ENCODE data around the gene ASTL. TPM values are rescaled to one million over a fixed set of nuclear protein-coding genes. Genes with fewer than 3 reads are reported as not detected.

ASTL gene
- total RNA-seq, 1 experiment from 2014 or later, result 0.79 TPM

GRCh38 chr2:96091141-96091710 is 47.1 kb downstream of the ASTL start:
- POLR2A ChIA-PET, result interaction anchor here (1.0 kb wide), 1 partner anchor 17 kb away, joined by 3 read pairs; no protein-coding TSS in a partner anchor
- CTCF ChIA-PET, result interaction anchor here (0.6 to 2.1 kb wide), 11 partner anchors 17 to 215 kb away, joined by 3 to 12 read pairs (median 4); partner anchors contain the start of gene ASTL
- Mint-ChIP-seq H3K4me1 (peaks cover 25% of the 10 kb centered on the region), H3K27me3 (ENCODE audit: low read depth) (peaks cover 4% of the 10 kb centered on the region; the same call in 1 of the 2 replicates), H3K27ac (no peak overlapping the region), H3K36me3 (no peaks in the 10 kb centered on the region), H3K9me3 (peaks cover 6% of the 10 kb centered on the region), H3K4me3 (no peak overlapping the region)
- DNase-seq (ENCODE audit: low spot score) (peak; percentile 10), ATAC-seq (no peak; the same call in 1 of the 2 replicates)
- no peak for TF ChIP-seq E2F4 (CRISPR knock-in tag; IDR thresholded peaks at IDR 0.05; ENCODE audit: borderline replicate concordance, low read depth)

- peaks cover 25% of the 10 kb centered on the region for H3K4me1 Mint-ChIP-seq
- no peak overlapping the region for H3K4me3 Mint-ChIP-seq
- TF ChIP-seq HMGXB4 (CRISPR knock-in tag; IDR thresholded peaks at IDR 0.05) (no peak), E2F4 (CRISPR knock-in tag; IDR thresholded peaks at IDR 0.05; ENCODE audit: borderline replicate concordance, low read depth) (no peak), ESRRA (CRISPR knock-in tag; IDR thresholded peaks at IDR 0.05; ENCODE audit: borderline replicate concordance) (no peak), ETV6 (CRISPR knock-in tag; IDR thresholded peaks at IDR 0.05) (no peak), TEAD1 (CRISPR knock-in tag; IDR thresholded peaks at IDR 0.05) (no peak), JUN (CRISPR knock-in tag; IDR thresholded peaks at IDR 0.05) (no peak), GTF2I (CRISPR knock-in tag; conservative IDR thresholded peaks at IDR 0.05) (no peak), NR2C2 (CRISPR knock-in tag; IDR thresholded peaks at IDR 0.05) (no peak), E2F5 (CRISPR knock-in tag; IDR thresholded peaks at IDR 0.05) (no peak), FOXP1 (CRISPR knock-in tag; IDR thresholded peaks at IDR 0.05; ENCODE audit: borderline replicate concordance) (no peak), ELF4 (CRISPR knock-in tag; IDR thresholded peaks at IDR 0.05; ENCODE audit: low read depth) (no peak), USF2 (CRISPR knock-in tag; IDR thresholded peaks at IDR 0.05) (no peak), HMGA2 (CRISPR knock-in tag; IDR thresholded peaks at IDR 0.05) (no peak), OVOL2 (CRISPR knock-in tag; IDR thresholded peaks at IDR 0.05; ENCODE audit: borderline replicate concordance) (no peak), ZNF425 (CRISPR knock-in tag; conservative IDR thresholded peaks at IDR 0.05) (no peak), FOXK1 (CRISPR knock-in tag; IDR thresholded peaks at IDR 0.05) (no peak), AFF4 (CRISPR knock-in tag; IDR thresholded peaks at IDR 0.05; ENCODE audit: borderline replicate concordance) (no peak)
- H3K27me3 Mint-ChIP-seq (ENCODE audit: low read depth), result peaks cover 4% of the 10 kb centered on the region; the same call in 1 of the 2 replicates
- H3K27ac Mint-ChIP-seq, result no peak overlapping the region
- peaks cover 6% of the 10 kb centered on the region for H3K9me3 Mint-ChIP-seq
- DNase-seq (ENCODE audit: low spot score), result peak; percentile 21
- ChIA-PET CTCF (interaction anchor here (1.2 to 2.4 kb wide), 4 partner anchors 23 to 419 kb away, joined by 3 to 9 read pairs (median 4); no protein-coding TSS in a partner anchor), POLR2A (no interaction called here)
- no peak for ATAC-seq
- H3K36me3 Mint-ChIP-seq, result no peaks in the 10 kb centered on the region
Measured at GRCh38 chr2:96090196-96090926, 47.9 kb downstream of the ASTL start.
